Measurements from ENCODE around the gene BORCS6. TPM values are rescaled to one million over a fixed set of nuclear protein-coding genes. Genes with fewer than 3 reads are reported as not detected.

Gene BORCS6
- total RNA-seq, 1 experiment from 2014 or later: 6.4 TPM

- Histone ChIP-seq H3K9me3 (ENCODE audit: control insufficient read depth in 1 of 2, insufficient read depth in 1 of 2, low read depth in 1 of 2, low read length in 2 of 2) (no peaks in the 10 kb centered on the region), H3K9ac (ENCODE audit: low read length) (peak overlapping the region; percentile 31; the same call in 1 of the 2 replicates), H3K4me2 (ENCODE audit: low read length) (peak overlapping the region; percentile 54), H3K4me3 (replicated peaks in 1 of 2; ENCODE audit: low read depth in 1 of 2, low read length in 2 of 2) (no peak overlapping the region; a peak in 2 of 4 replicates), H4K20me1 (ENCODE audit: insufficient read depth) (no peaks in the 10 kb centered on the region), H3K4me1 (ENCODE audit: control insufficient read depth in 1 of 2, insufficient read depth in 2 of 2, low read length in 2 of 2) (peaks cover 22 to 59% of the 10 kb centered on the region in 2 experiments), H3K9me2 (ENCODE audit: insufficient read depth) (no peaks in the 10 kb centered on the region), H3K79me2 (ENCODE audit: insufficient read depth, low read length) (no peaks in the 10 kb centered on the region), H3K27ac (ENCODE audit: low read depth, low read length) (peak overlapping the region; percentile 52), H3K36me3 (ENCODE audit: control insufficient read depth in 1 of 2, insufficient read depth in 2 of 2, low read length in 2 of 2) (peaks cover 24 to 33% of the 10 kb centered on the region in 2 experiments), H2AFZ (ENCODE audit: low read depth, low read length, poor library complexity, severe bottlenecking) (no peak overlapping the region), H3K27me3 (ENCODE audit: insufficient read depth, low read length) (no peaks in the 10 kb centered on the region)
- TF ChIP-seq CEBPB (IDR thresholded peaks at IDR 0.05; ENCODE audit: low read depth) (peak; percentile 46; the same call in 1 of the 2 replicates), JUND (IDR thresholded peaks at IDR 0.05) (peak; percentile 12; the same call in 1 of the 2 replicates), ZBTB33 (IDR thresholded peaks at IDR 0.05; ENCODE audit: extremely low read depth, insufficient replicate concordance, low read length) (peak; percentile 26), YY1 (IDR thresholded peaks at IDR 0.05; ENCODE audit: extremely low read depth, insufficient replicate concordance, low read depth, low read length) (peak; percentile 43), RAD21 (IDR thresholded peaks at IDR 0.05; ENCODE audit: low read depth) (0 out of 2 replicates have a peak, but pooled peaks have one; percentile 2), ATF3 (IDR thresholded peaks at IDR 0.05) (peak; percentile 86), MAX (IDR thresholded peaks at IDR 0.05) (peak; percentile 79; the same call in 1 of the 2 replicates), POLR2AphosphoS5 (IDR thresholded peaks at IDR 0.05; ENCODE audit: low read depth, low read length) (peak; percentile 89), REST (IDR thresholded peaks at IDR 0.05; ENCODE audit: low read depth) (no peak), EZH2 (IDR thresholded peaks at IDR 0.05) (no peak), CTCF (IDR thresholded peaks at IDR 0.05 in 2 of 3, conservative IDR thresholded peaks at IDR 0.05 in 1 of 3; ENCODE audit: borderline replicate concordance in 1 of 3, insufficient read depth in 1 of 3, low read depth in 2 of 3, low read length in 2 of 3) (no peak), SIN3A (IDR thresholded peaks at IDR 0.05; ENCODE audit: low read depth) (0 out of 2 replicates have a peak, but pooled peaks have one; percentile 42), SP1 (IDR thresholded peaks at IDR 0.05; ENCODE audit: low read depth) (peak; percentile 54)
- peak; percentile 91 for DNase-seq (ENCODE audit: low read depth, low spot score)
- ChIA-PET CTCF (interaction anchor here (1.3 to 1.8 kb wide), 2 partner anchors 21 to 74 kb away, joined by 4 to 6 read pairs; partner anchors contain the start of gene CTC1), RAD21 (ENCODE audit: low non-redundant PET in 1 of 2, low total read pairs in 2 of 2, uncharacterized antibody in 2 of 2, unreplicated experiment in 2 of 2) (interaction anchor here in 1 of 2 experiments (0.6 kb wide), 1 partner anchor 88 kb away, joined by 4 read pairs; no protein-coding TSS in a partner anchor), POLR2A (interaction anchor here (1.2 to 7.5 kb wide), 5 partner anchors 19 to 70 kb away, joined by 3 to 63 read pairs (median 4); partner anchors contain the start of genes BORCS6 and CTC1)
- intact Hi-C loops (cut with micrococcal nuclease): loop anchor here (2.0 to 10.0 kb wide), 2 partner anchors 20 to 148 kb away; partner anchors contain the start of gene KRABD2
- peak; percentile 44 for ATAC-seq
- no TSS peak for BruUV-seq (replicated peaks)
Observed at GRCh38 chr17:8226536-8227237, 36.7 kb upstream of the BORCS6 start.
